ENCODE measurements around the gene ADRA2A. TPM values are rescaled to one million over a fixed set of nuclear protein-coding genes. Genes with fewer than 3 reads are reported as not detected.

Gene ADRA2A
- total RNA-seq, 1 experiment from 2014 or later = 0.05 TPM

GRCh38 chr10:111072232-111072631 is 4.6 kb upstream of the ADRA2A start:
- CTCF ChIA-PET = interaction anchor here (0.7 kb wide), 1 partner anchor 677 kb away, joined by 3 read pairs; no protein-coding TSS in a partner anchor
- no peak for TF ChIP-seq SIN3A (IDR thresholded peaks at IDR 0.05; ENCODE audit: borderline replicate concordance, insufficient read depth, low read depth, low read length)
- no peak for TF ChIP-seq CTCF (IDR thresholded peaks at IDR 0.05)
- TF ChIP-seq TCF7L2 (IDR thresholded peaks at IDR 0.05; ENCODE audit: low read depth, low read length) = no peak
- TF ChIP-seq POLR2AphosphoS5 (IDR thresholded peaks at IDR 0.05; ENCODE audit: low read depth, low read length) = no peak
- no peak for TF ChIP-seq REST (IDR thresholded peaks at IDR 0.05; ENCODE audit: insufficient read depth in 1 of 2, low read depth in 2 of 2, low read length in 1 of 2)
- no peak overlapping the region for H3K27ac ChIP-seq (ENCODE audit: low read length)
- peaks cover 34% of the 10 kb centered on the region for H3K27me3 ChIP-seq (ENCODE audit: control insufficient read depth, insufficient read depth, low read length)
- ATAC-seq (no peak), DNase-seq (ENCODE audit: low read depth, low spot score) (no peak)
- no peaks in the 10 kb centered on the region for H3K9me3 ChIP-seq (ENCODE audit: control insufficient read depth, insufficient read depth, low read depth, low read length)
- H3K36me3 ChIP-seq (ENCODE audit: control insufficient read depth, insufficient read depth, low read length) = no peaks in the 10 kb centered on the region
- no TSS peak for BruUV-seq (replicated peaks)
- POLR2A ChIA-PET = interaction anchor here (0.7 kb wide), 1 partner anchor 202 kb away, joined by 3 read pairs; no protein-coding TSS in a partner anchor
- in situ Hi-C loops (cut with HindIII; ENCODE audit: low pct_unique_long_range_greater_than_20kb, low sequenced_read_pairs) (no loop called here), intact Hi-C loops (cut with micrococcal nuclease; ENCODE audit: unreplicated experiment) (loop anchor here (10.0 kb wide), 2 partner anchors 523 to 1073 kb away; no protein-coding TSS in a partner anchor)
- no peaks in the 10 kb centered on the region; the same call in 1 of the 2 replicates for H3K4me1 ChIP-seq (ENCODE audit: control insufficient read depth, insufficient read depth, low read length)
- no peak overlapping the region for H3K4me3 ChIP-seq (ENCODE audit: low read depth in 2 of 2, low read length in 2 of 2)

- DNase-seq (ENCODE audit: low read depth, low spot score) (no peak), ATAC-seq (no peak)
- no peak for TF ChIP-seq POLR2AphosphoS5 (IDR thresholded peaks at IDR 0.05; ENCODE audit: low read depth, low read length)
- TF ChIP-seq SIN3A (IDR thresholded peaks at IDR 0.05; ENCODE audit: borderline replicate concordance, insufficient read depth, low read depth, low read length) = no peak
- no peak for TF ChIP-seq CTCF (IDR thresholded peaks at IDR 0.05)
- TF ChIP-seq REST (IDR thresholded peaks at IDR 0.05; ENCODE audit: insufficient read depth in 1 of 2, low read depth in 2 of 2, low read length in 1 of 2) = no peak
- no peak for TF ChIP-seq TCF7L2 (IDR thresholded peaks at IDR 0.05; ENCODE audit: low read depth, low read length)
- H3K9me3 ChIP-seq (ENCODE audit: control insufficient read depth, insufficient read depth, low read depth, low read length) = no peaks in the 10 kb centered on the region
- POLR2A ChIA-PET = no interaction called here
- intact Hi-C loops (cut with micrococcal nuclease; ENCODE audit: unreplicated experiment) = loop anchor here (5.0 to 10.0 kb wide), 3 partner anchors 287 to 1069 kb away; no protein-coding TSS in a partner anchor
- peak overlapping the region; percentile 43 to 64 for H3K4me3 ChIP-seq (ENCODE audit: low read depth in 2 of 2, low read length in 2 of 2)
- peaks cover 31% of the 10 kb centered on the region for H3K27me3 ChIP-seq (ENCODE audit: control insufficient read depth, insufficient read depth, low read length)
- CTCF ChIA-PET = no interaction called here
- H3K27ac ChIP-seq (ENCODE audit: low read length) = no peak overlapping the region
- no TSS peak for BruUV-seq (replicated peaks)
- H3K36me3 ChIP-seq (ENCODE audit: control insufficient read depth, insufficient read depth, low read length) = no peaks in the 10 kb centered on the region
- in situ Hi-C loops (cut with HindIII; ENCODE audit: low pct_unique_long_range_greater_than_20kb, low sequenced_read_pairs) = no loop called here
- H3K4me1 ChIP-seq (ENCODE audit: control insufficient read depth, insufficient read depth, low read length) = no peaks in the 10 kb centered on the region; the same call in 1 of the 2 replicates
Observed at GRCh38 chr10:111075577-111076185, 1.1 kb upstream of the ADRA2A start.

All from Panc1 (cell line).